Uterus (tissue), 2 donors: ENCODE measurements around the gene ZNF831.

Experiments
- CTCF ChIP-seq, 4 experiments: fragments of 200-600 bp in 2 of 4; fragments of 450-650 bp in 2 of 4; sonication (generic) in 2 of 4; IDR thresholded peaks; one replicate each; pipeline ENCODE4 v1.5.1; 2016 to 2019; ENCODE audit warnings: antibody characterized with exemption in 4 of 4, mild to moderate bottlenecking in 2 of 4, moderate library complexity in 1 of 4
- POLR2A ChIP-seq, 2 donors: fragments of 450-650 bp; IDR thresholded peaks; one replicate each; pipeline ENCODE4 v1.6.1; 2016; ENCODE audit warnings: antibody characterized with exemption in 2 of 2, mild to moderate bottlenecking in 1 of 2, moderate library complexity in 1 of 2

- TF ChIP-seq CTCF (IDR thresholded peaks at IDR 0.05), result no peak
- no peak for TF ChIP-seq POLR2A (IDR thresholded peaks at IDR 0.05)
Observed at GRCh38 chr20:59205044-59205443, 41.4 kb downstream of the ZNF831 start.
